ENCODE measurements around the gene GABRB1.

GABRB1 gene

DNA sequence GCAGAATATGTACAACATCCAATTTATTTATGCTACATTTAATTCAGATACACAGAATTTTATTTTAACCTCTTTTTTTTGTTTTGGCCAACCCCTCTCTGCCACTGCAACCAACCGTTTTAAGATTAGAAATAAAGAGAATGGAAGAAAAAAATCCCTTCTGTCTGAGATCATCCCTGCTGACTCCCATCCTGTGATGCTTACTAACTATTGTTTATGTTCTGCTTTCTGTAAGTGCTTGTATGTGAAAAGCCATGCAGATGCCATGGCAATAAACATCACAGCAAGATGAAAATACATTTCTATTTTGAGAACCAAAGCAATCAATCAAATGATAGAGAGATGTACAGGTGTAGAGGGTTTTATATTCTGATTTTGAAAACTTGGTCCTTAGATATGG lies 70.1 kb downstream of the GABRB1 start:
- Histone ChIP-seq H3K36me3 (ENCODE audit: insufficient read depth, low read length) (no peaks in the 10 kb centered on the region), H3K4me3 (ENCODE audit: low read depth, low read length, poor library complexity, severe bottlenecking) (no peak overlapping the region), H3K4me1 (ENCODE audit: insufficient read depth, low read length, severe bottlenecking) (no peaks in the 10 kb centered on the region), H3K27me3 (ENCODE audit: insufficient read depth, low read length) (no peaks in the 10 kb centered on the region), H3K27ac (ENCODE audit: low read depth, low read length, poor library complexity, severe bottlenecking) (no peak overlapping the region), H3K4me2 (ENCODE audit: low read length) (no peak overlapping the region), H3K79me2 (ENCODE audit: insufficient read depth, low read length) (no peaks in the 10 kb centered on the region), H4K20me1 (ENCODE audit: insufficient read depth, low read length) (no peaks in the 10 kb centered on the region), H3K9me2 (ENCODE audit: low read depth, low read length) (no peaks in the 10 kb centered on the region), H3K9me3 (ENCODE audit: low read length) (no peaks in the 10 kb centered on the region), H2AFZ (ENCODE audit: low read length) (no peak overlapping the region), H3K9ac (ENCODE audit: low read length) (no peak overlapping the region), H3F3A (ENCODE audit: insufficient read depth, low read length) (no peaks in the 10 kb centered on the region)
- TF ChIP-seq, protein P1, sequence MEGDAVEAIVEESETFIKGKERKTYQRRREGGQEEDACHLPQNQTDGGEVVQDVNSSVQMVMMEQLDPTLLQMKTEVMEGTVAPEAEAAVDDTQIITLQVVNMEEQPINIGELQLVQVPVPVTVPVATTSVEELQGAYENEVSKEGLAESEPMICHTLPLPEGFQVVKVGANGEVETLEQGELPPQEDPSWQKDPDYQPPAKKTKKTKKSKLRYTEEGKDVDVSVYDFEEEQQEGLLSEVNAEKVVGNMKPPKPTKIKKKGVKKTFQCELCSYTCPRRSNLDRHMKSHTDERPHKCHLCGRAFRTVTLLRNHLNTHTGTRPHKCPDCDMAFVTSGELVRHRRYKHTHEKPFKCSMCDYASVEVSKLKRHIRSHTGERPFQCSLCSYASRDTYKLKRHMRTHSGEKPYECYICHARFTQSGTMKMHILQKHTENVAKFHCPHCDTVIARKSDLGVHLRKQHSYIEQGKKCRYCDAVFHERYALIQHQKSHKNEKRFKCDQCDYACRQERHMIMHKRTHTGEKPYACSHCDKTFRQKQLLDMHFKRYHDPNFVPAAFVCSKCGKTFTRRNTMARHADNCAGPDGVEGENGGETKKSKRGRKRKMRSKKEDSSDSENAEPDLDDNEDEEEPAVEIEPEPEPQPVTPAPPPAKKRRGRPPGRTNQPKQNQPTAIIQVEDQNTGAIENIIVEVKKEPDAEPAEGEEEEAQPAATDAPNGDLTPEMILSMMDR (IDR thresholded peaks at IDR 0.05; ENCODE audit: low read length) = no peak
- TF ChIP-seq EZH2 (IDR thresholded peaks at IDR 0.05; ENCODE audit: borderline replicate concordance, low read length) = no peak

DNA sequence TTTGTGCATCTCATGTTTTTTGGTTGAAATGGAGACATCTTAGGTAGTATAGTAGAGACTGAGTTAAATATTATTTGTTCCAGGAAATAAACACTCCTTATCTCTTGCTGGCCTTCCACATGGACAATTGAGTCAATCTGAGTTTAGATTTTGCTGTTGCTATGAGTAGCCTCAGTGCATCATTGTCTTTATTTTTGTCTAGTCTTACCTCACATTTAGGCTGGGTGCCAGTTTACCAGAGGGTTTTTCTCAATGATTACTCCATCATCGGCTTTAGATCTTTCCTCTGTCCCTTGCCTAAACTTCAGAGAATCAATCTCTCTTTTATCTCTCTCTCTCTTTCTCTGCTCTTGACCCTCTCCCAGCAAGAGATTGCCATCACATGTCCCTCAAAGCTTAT lies 73.6 kb downstream of the GABRB1 start:
- no peaks in the 10 kb centered on the region for H3K9me3 ChIP-seq (ENCODE audit: low read length)
- TF ChIP-seq, protein P1 (IDR thresholded peaks at IDR 0.05; ENCODE audit: low read length) = no peak
- no peak for TF ChIP-seq EZH2 (IDR thresholded peaks at IDR 0.05; ENCODE audit: borderline replicate concordance, low read length)
- no peak overlapping the region for H3K27ac ChIP-seq (ENCODE audit: low read depth, low read length, poor library complexity, severe bottlenecking)
- H3K4me2 ChIP-seq (ENCODE audit: low read length) = no peak overlapping the region
- no peaks in the 10 kb centered on the region for H3K27me3 ChIP-seq (ENCODE audit: insufficient read depth, low read length)
- H3K4me3 ChIP-seq (ENCODE audit: low read depth, low read length, poor library complexity, severe bottlenecking) = no peak overlapping the region
- H3K36me3 ChIP-seq (ENCODE audit: insufficient read depth, low read length) = no peaks in the 10 kb centered on the region
- H3K4me1 ChIP-seq (ENCODE audit: insufficient read depth, low read length, severe bottlenecking) = no peaks in the 10 kb centered on the region
- no peak overlapping the region for H2AFZ ChIP-seq (ENCODE audit: low read length)
- no peaks in the 10 kb centered on the region for H3F3A ChIP-seq (ENCODE audit: insufficient read depth, low read length)
- no peaks in the 10 kb centered on the region for H4K20me1 ChIP-seq (ENCODE audit: insufficient read depth, low read length)
- H3K9ac ChIP-seq (ENCODE audit: low read length) = no peak overlapping the region
- no peaks in the 10 kb centered on the region for H3K79me2 ChIP-seq (ENCODE audit: insufficient read depth, low read length)
- H3K9me2 ChIP-seq (ENCODE audit: low read depth, low read length) = no peaks in the 10 kb centered on the region

DNA sequence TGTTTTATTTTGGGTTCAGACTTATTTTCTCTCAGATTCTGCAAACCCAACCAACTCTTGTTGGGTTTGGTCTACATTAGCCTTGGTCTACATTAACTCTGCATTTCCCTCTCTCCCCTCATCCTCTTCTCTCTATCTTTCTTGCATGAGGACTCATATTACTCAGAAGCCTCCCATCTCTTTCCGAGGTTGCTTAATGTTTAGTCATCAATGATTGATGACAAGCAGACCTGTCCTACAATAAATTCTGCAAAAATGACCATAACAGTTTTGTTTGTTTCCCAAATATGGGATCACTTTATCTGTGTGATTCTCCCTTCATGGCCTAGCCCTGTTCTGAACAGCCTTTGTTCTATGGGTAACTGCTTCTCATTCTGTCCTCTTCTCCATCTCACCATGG lies 75.2 kb downstream of the GABRB1 start:
- no peaks in the 10 kb centered on the region for H3F3A ChIP-seq (ENCODE audit: insufficient read depth, low read length)
- no peak overlapping the region for H2AFZ ChIP-seq (ENCODE audit: low read length)
- no peaks in the 10 kb centered on the region for H3K27me3 ChIP-seq (ENCODE audit: insufficient read depth, low read length)
- H3K36me3 ChIP-seq (ENCODE audit: insufficient read depth, low read length) = no peaks in the 10 kb centered on the region
- no peak overlapping the region for H3K4me2 ChIP-seq (ENCODE audit: low read length)
- H3K9ac ChIP-seq (ENCODE audit: low read length) = no peak overlapping the region
- no peak overlapping the region for H3K4me3 ChIP-seq (ENCODE audit: low read depth, low read length, poor library complexity, severe bottlenecking)
- no peaks in the 10 kb centered on the region for H4K20me1 ChIP-seq (ENCODE audit: insufficient read depth, low read length)
- no peaks in the 10 kb centered on the region for H3K9me3 ChIP-seq (ENCODE audit: low read length)
- H3K79me2 ChIP-seq (ENCODE audit: insufficient read depth, low read length) = no peaks in the 10 kb centered on the region
- no peak overlapping the region for H3K27ac ChIP-seq (ENCODE audit: low read depth, low read length, poor library complexity, severe bottlenecking)
- no peaks in the 10 kb centered on the region for H3K9me2 ChIP-seq (ENCODE audit: low read depth, low read length)
- no peaks in the 10 kb centered on the region for H3K4me1 ChIP-seq (ENCODE audit: insufficient read depth, low read length, severe bottlenecking)
- TF ChIP-seq, protein P1 (IDR thresholded peaks at IDR 0.05; ENCODE audit: low read length) = no peak
- TF ChIP-seq EZH2 (IDR thresholded peaks at IDR 0.05; ENCODE audit: borderline replicate concordance, low read length) = no peak
